ENCODE measurements around the gene OBSCN.
"Not testable (repeated sequence)": the region's sequence is repeated elsewhere in the genome, so short reads cannot be mapped to it uniquely, and the experiment has no call there.

OBSCN gene

DNA sequence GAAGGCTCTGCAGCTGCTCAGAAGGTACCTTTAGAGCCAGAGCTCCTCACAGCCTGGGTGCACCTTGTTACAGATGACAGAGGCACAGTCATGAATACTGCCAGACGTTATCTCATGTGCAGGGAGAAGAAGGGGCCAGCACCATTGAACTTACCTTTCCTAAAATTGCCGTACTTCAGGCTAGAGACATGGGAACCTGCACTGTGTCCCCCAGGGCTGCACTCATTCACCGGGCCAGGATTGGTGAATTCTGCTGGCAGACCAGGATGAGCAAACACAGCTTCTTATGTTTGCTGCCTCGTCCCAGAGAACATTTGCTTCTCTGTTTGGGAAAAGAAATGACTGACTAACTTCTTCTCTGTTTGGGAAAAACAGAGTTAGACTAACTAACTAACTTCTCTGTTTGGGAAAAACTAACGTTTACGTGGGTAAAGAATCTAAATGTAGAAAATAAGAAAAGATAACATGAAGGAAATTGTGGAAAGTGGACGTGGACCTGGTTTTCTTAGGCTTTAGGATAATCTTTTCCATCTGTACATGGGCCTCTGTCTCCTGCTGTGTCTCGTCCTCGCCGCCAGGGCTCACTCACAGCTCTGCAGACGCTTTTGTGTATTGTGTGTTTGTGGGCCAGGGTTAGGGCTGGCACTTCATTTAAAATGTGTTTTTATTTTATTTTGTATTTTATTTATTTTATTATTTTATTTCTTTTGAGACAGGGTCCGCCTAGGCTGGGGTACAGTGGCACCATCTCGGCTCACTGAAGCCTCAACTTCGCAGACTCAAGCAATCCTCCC lies 9.9 kb downstream of the OBSCN start:
- FAIRE-seq, result no peak

DNA sequence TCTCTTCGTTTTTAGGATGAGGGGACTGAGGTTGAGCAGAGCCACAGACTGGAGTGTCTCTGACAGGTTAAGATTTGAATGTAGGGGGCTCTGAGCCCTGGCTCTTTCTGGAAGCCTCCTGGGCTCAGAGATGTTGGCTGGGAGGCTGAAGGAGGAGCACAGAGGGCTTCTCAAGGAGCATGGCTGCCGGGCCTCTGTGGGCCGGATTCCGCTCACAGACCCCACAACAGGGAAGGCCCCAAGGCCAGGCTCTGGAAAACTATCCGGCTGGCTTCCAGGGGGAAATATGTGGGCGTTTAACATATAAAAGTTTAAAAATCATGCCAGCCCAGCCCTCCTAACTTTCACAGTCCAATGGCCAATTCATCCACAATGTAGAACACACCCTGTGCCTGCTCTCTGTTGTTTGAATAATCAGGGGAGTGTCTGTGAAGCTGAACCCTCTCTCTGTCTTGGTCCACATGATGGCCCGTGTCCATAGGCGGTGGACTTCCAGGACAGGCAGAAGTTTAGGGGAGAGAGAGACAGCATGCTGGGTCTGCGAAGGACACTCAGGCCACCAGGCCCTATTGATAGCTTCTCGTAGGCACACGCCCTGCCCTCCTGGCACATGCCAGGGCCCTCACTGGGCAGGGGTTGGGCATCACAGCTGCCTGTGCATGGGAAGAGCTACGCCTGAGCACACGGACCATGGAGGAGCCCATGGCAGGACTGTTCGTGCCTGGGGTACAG lies 10.8 kb downstream of the OBSCN start:
- no peak for TF ChIP-seq TAF1 (IDR thresholded peaks at IDR 0.05; ENCODE audit: low read depth, low read length)
- TF ChIP-seq POLR2AphosphoS5 (IDR thresholded peaks at IDR 0.05; ENCODE audit: low read depth, low read length), result no peak
- no peak for TF ChIP-seq PAX5 (IDR thresholded peaks at IDR 0.05; ENCODE audit: insufficient read depth, low read length, severe bottlenecking)
- TF ChIP-seq SPI1 (IDR thresholded peaks at IDR 0.05; ENCODE audit: low read depth, low read length), result no peak
- no peak for TF ChIP-seq POU2F2 (IDR thresholded peaks at IDR 0.05; ENCODE audit: low read depth, low read length)
- TF ChIP-seq POLR2A (IDR thresholded peaks at IDR 0.05; ENCODE audit: low read depth, low read length), result no peak
- FAIRE-seq (no peak), DNase-seq (ENCODE audit: insufficient read length, low spot score) (no peak)

More for the DNA sequence above, 9.9 kb downstream of the OBSCN start:
- no peak for TF ChIP-seq SPI1 (IDR thresholded peaks at IDR 0.05; ENCODE audit: low read depth, low read length)
- no peak for DNase-seq (ENCODE audit: insufficient read length, low spot score)

DNA sequence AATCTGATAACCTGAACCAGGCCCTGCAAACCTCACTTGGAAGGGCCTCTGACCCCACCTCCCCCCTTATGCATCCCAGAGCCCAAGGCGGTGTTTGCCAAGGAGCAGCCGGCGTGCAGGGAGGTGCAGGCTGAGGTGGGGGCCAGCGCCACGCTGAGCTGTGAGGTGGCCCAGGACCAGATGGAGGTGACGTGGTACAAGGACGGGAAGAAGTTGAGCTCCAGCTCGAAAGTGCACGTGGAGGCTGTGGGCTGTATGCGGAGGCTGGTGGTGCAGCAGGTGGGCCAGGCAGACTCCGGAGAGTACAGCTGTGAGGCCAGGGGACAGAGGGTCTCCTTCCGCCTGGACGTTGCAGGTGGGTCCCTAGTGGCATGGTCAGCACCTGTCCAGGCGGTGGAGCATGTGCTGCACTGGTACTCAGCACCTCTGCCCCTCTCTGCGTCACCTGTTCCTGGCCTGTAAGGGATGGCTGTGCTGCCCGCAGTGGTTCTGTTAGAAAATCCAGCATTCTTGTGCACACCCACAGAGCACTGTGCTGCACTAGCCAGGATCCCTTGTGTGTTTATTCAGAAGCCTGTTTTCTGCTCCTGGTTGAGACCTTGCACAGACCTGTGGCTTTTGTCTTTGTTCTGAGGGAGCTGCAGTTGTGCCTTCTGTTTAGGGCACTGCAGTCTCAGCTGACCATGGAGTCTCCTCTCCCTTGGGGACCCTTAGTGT lies 11.6 kb downstream of the OBSCN start:
- FAIRE-seq, result no peak
- DNase-seq (ENCODE audit: insufficient read length, low spot score), result no peak
- TF ChIP-seq PAX5 (IDR thresholded peaks at IDR 0.05; ENCODE audit: insufficient read depth, low read length, severe bottlenecking) (no peak), SPI1 (IDR thresholded peaks at IDR 0.05; ENCODE audit: low read depth, low read length) (no peak)

DNA sequence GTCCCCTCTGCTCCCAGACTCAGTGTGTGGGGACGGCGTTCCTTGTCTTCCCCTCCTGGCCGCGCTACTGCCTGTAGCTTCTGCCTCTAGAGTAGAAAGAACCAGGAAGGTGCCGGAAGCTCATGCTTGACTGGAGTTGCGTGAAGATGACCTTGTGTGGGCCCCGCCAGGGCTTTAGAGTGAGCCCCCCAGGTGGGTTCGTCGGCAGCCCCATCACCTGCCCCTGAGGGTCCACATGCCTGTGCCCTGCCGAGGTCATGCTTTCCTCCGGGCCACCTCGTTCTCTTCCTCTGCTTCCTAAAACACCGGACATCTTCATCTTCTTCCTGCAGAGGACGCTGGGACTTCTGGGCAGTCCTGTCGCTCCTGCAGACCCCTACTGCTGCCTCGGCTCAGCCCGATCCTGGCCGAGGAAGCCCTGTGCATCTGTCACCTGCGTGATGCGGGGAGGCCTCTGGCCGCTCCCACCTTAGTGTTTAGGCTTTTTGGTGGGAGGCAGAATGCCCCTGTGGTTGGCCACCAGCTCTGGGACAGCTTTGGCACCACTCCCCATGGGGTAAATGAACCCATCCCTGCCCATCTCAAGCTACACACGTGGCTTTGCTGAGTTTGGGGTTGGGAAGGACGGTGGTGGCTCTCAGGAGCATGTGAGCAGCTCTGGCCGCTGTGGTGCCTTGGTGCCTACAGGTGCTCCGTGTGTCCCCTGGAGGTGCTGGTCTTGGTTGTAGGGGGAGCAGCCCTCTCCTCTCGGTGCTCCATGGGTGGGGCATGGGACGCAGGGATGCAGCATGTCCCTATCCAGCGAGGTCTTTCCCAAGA lies 12.3 kb downstream of the OBSCN start:
- FAIRE-seq (no peak), DNase-seq (ENCODE audit: insufficient read length, low spot score) (no peak)
- TF ChIP-seq PAX5 (IDR thresholded peaks at IDR 0.05; ENCODE audit: insufficient read depth, low read length, severe bottlenecking) (no peak), POLR2A (IDR thresholded peaks at IDR 0.05; ENCODE audit: low read depth, low read length) (no peak), SPI1 (IDR thresholded peaks at IDR 0.05; ENCODE audit: low read depth, low read length) (no peak)

DNA sequence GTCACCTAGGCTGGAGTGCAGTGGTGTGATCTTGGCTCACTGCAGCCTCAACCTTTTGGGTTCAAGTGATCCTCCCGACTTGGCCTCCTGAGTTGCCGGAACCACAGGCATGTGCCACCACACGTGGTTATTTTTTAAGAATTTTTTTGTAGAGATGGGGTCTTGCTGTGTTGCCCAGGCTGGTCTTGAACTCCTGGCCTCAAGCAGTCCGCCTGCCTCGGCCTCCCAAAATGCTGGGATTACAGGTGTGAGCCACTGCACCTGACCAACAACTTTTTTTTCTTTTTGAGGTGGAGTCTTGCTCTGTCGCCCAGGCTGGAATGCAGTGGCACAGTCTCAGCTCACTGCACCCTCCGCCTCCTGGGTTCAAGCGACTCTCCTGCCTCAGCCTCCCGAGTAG lies 13.3 kb downstream of the OBSCN start:
- not testable (repeated sequence) for DNase-seq (ENCODE audit: insufficient read length, low spot score); FAIRE-seq

DNA sequence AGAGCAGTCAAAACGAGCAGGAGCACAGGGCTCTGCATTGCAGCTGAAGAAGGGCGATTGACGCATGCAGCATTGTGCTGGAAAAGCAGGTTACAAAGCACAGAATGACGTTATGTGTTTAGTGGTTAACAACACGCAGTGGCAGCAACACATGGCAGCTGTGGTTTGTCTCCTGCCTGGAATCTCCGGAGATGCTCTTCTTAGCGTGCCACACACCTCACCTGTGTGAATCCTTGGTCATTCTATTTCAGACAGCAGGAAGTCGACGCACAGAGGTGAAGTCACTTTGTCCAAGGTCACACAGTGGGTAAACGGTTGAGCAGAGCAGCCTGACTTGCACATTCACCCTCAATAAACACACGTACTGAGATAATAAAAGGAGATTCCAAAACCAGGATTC lies 14.7 kb downstream of the OBSCN start:
- FAIRE-seq, result no peak
- no peak for DNase-seq (ENCODE audit: insufficient read length, low spot score)

DNA sequence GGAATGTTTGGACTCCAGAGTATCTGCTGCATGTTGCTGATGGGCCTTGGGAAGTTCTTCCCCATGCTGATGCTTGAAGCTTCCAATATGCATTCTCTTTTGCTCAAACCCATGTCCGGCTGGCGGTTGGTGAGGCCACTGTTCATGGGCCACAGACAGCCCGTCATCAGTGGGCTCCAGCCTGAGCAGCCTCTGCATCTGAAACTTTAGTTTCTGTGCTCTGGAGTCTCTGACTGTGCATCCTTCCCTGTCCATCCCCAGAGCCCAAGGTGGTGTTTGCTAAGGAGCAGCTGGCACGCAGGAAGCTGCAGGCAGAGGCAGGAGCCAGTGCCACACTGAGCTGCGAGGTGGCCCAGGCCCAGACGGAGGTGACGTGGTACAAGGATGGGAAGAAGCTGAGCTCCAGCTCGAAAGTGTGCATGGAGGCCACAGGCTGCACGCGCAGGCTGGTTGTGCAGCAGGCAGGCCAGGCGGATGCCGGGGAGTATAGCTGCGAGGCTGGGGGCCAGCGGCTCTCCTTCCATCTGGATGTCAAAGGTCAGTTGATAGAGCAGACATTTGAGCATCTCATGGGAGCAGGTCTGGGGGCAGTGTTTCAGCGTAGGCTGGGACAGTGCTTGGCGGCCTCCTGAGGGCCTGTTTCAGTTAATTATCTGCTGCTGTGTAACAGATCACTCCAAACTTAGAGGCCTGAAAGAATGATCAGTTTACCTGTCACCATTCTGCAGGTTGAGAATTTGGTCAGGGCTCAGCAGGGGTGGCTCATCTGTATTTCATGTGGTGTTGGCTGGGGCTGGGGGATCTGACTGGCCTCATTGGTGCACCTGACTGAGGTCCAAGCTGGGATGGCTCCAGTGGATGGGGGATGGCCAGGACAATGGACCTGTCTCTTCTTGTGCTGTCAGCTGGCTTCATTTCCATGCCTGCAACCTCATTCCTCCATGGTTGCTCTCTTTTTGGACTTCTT lies 16.6 kb downstream of the OBSCN start:
- no peak for DNase-seq (ENCODE audit: insufficient read length, low spot score)
- no peak for FAIRE-seq
- TF ChIP-seq POU2F2 (IDR thresholded peaks at IDR 0.05; ENCODE audit: low read depth, low read length) (no peak), SPI1 (IDR thresholded peaks at IDR 0.05; ENCODE audit: low read depth, low read length) (no peak), POLR2A (IDR thresholded peaks at IDR 0.05; ENCODE audit: low read depth, low read length) (no peak), PAX5 (IDR thresholded peaks at IDR 0.05; ENCODE audit: insufficient read depth, low read length, severe bottlenecking) (no peak), TAF1 (IDR thresholded peaks at IDR 0.05; ENCODE audit: low read depth, low read length) (no peak), POLR2AphosphoS5 (IDR thresholded peaks at IDR 0.05; ENCODE audit: low read depth, low read length) (no peak)

More for the DNA sequence above, 14.7 kb downstream of the OBSCN start:
- TF ChIP-seq POLR2A (IDR thresholded peaks at IDR 0.05; ENCODE audit: low read depth, low read length), result no peak
- TF ChIP-seq POU2F2 (IDR thresholded peaks at IDR 0.05; ENCODE audit: low read depth, low read length), result no peak
- TF ChIP-seq PAX5 (IDR thresholded peaks at IDR 0.05; ENCODE audit: insufficient read depth, low read length, severe bottlenecking), result no peak
- no peak for TF ChIP-seq TAF1 (IDR thresholded peaks at IDR 0.05; ENCODE audit: low read depth, low read length)

DNA sequence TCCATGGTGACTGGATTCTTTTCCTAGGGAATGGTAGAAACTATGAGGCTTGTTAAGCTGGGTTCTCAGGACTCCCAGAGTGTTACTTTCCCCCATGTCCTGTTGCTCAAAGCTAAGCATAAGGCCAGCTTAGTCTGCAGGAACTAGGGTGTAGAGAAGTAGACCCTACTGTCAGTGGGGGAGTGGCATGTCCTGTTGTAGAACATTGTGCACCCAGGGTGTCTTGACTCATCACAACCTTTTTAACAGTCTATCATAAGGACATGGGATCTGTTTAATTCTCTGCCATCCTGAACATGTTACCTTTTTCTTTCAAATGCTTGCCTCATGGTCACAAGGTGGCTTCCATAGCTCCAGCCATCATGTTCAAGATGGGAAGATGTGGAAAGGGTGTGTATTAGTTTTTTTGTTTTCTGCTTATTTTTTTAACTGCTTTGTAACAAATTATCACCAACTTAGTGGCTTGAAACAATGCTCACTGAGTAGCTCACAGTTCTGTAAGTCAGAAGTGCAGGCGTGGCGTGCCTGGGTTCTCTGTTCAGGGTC lies 17.4 kb downstream of the OBSCN start:
- FAIRE-seq, result no peak
- DNase-seq (ENCODE audit: insufficient read length, low spot score), result no peak
- TF ChIP-seq TAF1 (IDR thresholded peaks at IDR 0.05; ENCODE audit: low read depth, low read length) (no peak), SPI1 (IDR thresholded peaks at IDR 0.05; ENCODE audit: low read depth, low read length) (no peak), PAX5 (IDR thresholded peaks at IDR 0.05; ENCODE audit: insufficient read depth, low read length, severe bottlenecking) (no peak), POLR2A (IDR thresholded peaks at IDR 0.05; ENCODE audit: low read depth, low read length) (no peak), POLR2AphosphoS5 (IDR thresholded peaks at IDR 0.05; ENCODE audit: low read depth, low read length) (no peak), POU2F2 (IDR thresholded peaks at IDR 0.05; ENCODE audit: low read depth, low read length) (no peak)

DNA sequence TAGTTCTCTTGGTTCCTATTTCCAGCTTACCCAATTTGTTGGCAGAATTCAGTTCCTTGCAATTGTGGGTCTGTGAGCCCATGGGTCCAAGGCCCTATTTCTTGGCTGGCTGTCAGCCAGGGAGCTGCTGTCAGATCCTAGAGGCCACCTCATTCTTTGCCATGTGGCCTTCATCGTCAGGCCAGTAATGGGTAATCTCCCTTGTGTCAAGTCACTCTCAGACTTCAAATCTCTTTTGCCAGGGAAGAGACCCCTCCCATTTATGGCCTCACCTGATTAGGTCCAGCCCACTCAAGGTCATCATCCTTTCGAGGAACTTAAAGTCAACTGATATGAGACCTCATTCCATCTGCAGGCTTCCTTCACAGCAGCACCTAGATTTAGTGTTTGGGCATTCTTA lies 17.9 kb downstream of the OBSCN start:
- FAIRE-seq (no peak), DNase-seq (ENCODE audit: insufficient read length, low spot score) (no peak)
- no peak for TF ChIP-seq TAF1 (IDR thresholded peaks at IDR 0.05; ENCODE audit: low read depth, low read length)
- no peak for TF ChIP-seq POU2F2 (IDR thresholded peaks at IDR 0.05; ENCODE audit: low read depth, low read length)
- TF ChIP-seq SPI1 (IDR thresholded peaks at IDR 0.05; ENCODE audit: low read depth, low read length), result no peak
- no peak for TF ChIP-seq POLR2AphosphoS5 (IDR thresholded peaks at IDR 0.05; ENCODE audit: low read depth, low read length)
- no peak for TF ChIP-seq POLR2A (IDR thresholded peaks at IDR 0.05; ENCODE audit: low read depth, low read length)
- no peak for TF ChIP-seq PAX5 (IDR thresholded peaks at IDR 0.05; ENCODE audit: insufficient read depth, low read length, severe bottlenecking)

Measured in GM12891 (cell line).